K562 (cell line): Measurements from ENCODE around the gene RHOF. TPM values are rescaled to one million over a fixed set of nuclear protein-coding genes. Genes with fewer than 3 reads are reported as not detected.

Experiments
- BHLHE40 ChIP-seq: IDR thresholded peaks from 2 replicates; pipeline ENCODE4 v1.6.1; 2011; ENCODE audit warnings: low read length, improper control_type of control experiment
- HNRNPK ChIP-seq: fragments of 200-400 bp; formaldehyde crosslinking; IDR thresholded peaks from one replicate; pipeline ENCODE4 v1.6.1; 2018; ENCODE audit warnings: mild to moderate bottlenecking, low read depth, low read length; ENCODE audit not compliant: poor library complexity, severe bottlenecking
- KAT7 ChIP-seq: sonication (generic); formaldehyde crosslinking; IDR thresholded peaks from 2 replicates; pipeline ENCODE4 v1.8.0; 2022; ENCODE audit warnings: missing genetic modification reagents, mild to moderate bottlenecking, borderline replicate concordance
- KLF1 ChIP-seq: fragments of 450-650 bp; IDR thresholded peaks from 2 replicates; pipeline ENCODE4 v1.6.1; 2016; ENCODE audit warnings: missing genetic modification characterization, missing compliant biosample characterization
- MEF2A ChIP-seq: IDR thresholded peaks from 2 replicates; pipeline ENCODE4 v1.6.1; 2011; ENCODE audit warnings: low read depth, mild to moderate bottlenecking, low read length, moderate library complexity; ENCODE audit not compliant: control insufficient read depth
- RUNX1 ChIP-seq: sonication (generic); IDR thresholded peaks from 2 replicates; pipeline ENCODE4 v1.6.1; 2016; ENCODE audit warnings: antibody characterized with exemption, low read depth
- SRF ChIP-seq, 2 experiments: fragments of 250-450, 450-650 bp in 1 of 2; sonication (Bioruptor Pico) in 1 of 2; sonication (generic) in 1 of 2; formaldehyde crosslinking; IDR thresholded peaks; 2 replicates each; pipeline versions ENCODE4 v1.5.0 to v1.5.1; 2020 to 2022; ENCODE audit warnings: mild to moderate bottlenecking in 1 of 2, missing genetic modification reagents in 1 of 2
- STAG1 ChIP-seq: sonication (generic); formaldehyde crosslinking; IDR thresholded peaks from 2 replicates; pipeline ENCODE4 v1.5.0; 2020; ENCODE audit warnings: missing genetic modification reagents, borderline replicate concordance
- TEAD2 ChIP-seq: fragments of 450-650 bp; IDR thresholded peaks from 2 replicates; pipeline ENCODE4 v1.6.1; 2016; ENCODE audit warnings: missing genetic modification characterization, control low read depth, missing compliant biosample characterization
- TOE1 ChIP-seq, 2 experiments: fragments of 450-650 bp in 1 of 2; sonication (generic) in 1 of 2; formaldehyde crosslinking in 1 of 2; IDR thresholded peaks; 2 replicates each; pipeline versions ENCODE4 v1.7.1 to v1.8.0; 2016 to 2022; ENCODE audit warnings: borderline replicate concordance in 2 of 2, mild to moderate bottlenecking in 2 of 2, antibody characterized with exemption in 1 of 2, inconsistent platforms in 1 of 2, low read depth in 1 of 2, missing genetic modification reagents in 1 of 2, moderate library complexity in 1 of 2
- TSC22D4 ChIP-seq: fragments of 450-650 bp; IDR thresholded peaks from 2 replicates; pipeline ENCODE4 v1.6.1; 2016; ENCODE audit warnings: missing genetic modification characterization, missing biosample characterization, control low read depth
- ZKSCAN8 ChIP-seq: fragments of 200-800 bp; sonication (Bioruptor generic); IDR thresholded peaks from 2 replicates; pipeline ENCODE4 v1.6.1; 2016; ENCODE audit warnings: missing genetic modification characterization, missing compliant biosample characterization
- ZZZ3 ChIP-seq: fragments of 450-650 bp; IDR thresholded peaks from 2 replicates; pipeline ENCODE4 v1.6.1; 2016; ENCODE audit warnings: antibody characterized with exemption, mild to moderate bottlenecking, moderate library complexity
- polyA plus RNA-seq, 8 experiments: library from polyadenylated mRNA; depleted of rRNA in 4 of 8; stranded (reverse) in 5 of 8; unstranded in 3 of 8; fragments of >200 nt; fragmentation: Nextera tagmentation in 2 of 8; fragmentation: Illumina TruSeq in 1 of 8; extraction: Ambion mirVana in 2 of 8; extraction: Trizol in 1 of 8; gene quantifications; 2 replicates each; pipeline versions ENCODE4 v1.2.1 to v1.2.3, GENCODE V29; 2011 to 2014; ENCODE audit warnings: inconsistent platforms in 1 of 8, missing spikeins in 1 of 8
- total RNA-seq, 7 experiments: library from RNA; depleted of rRNA in 6 of 7; stranded (reverse); fragments of >200 nt in 6 of 7; fragmentation: Illumina TruSeq in 2 of 7; extraction: Trizol in 2 of 7; gene quantifications; 2 replicates each; pipeline versions ENCODE4 v1.2.1 to v1.2.3, GENCODE V29; 2011 to 2021; ENCODE audit warnings: low replicate concordance in 1 of 7
- TF ChIP-seq, protein P1 (sequence below): fragments of 250-450 bp; sonication (Bioruptor Pico); IDR thresholded peaks from 2 replicates; pipeline ENCODE4 v1.5.0; 2021; ENCODE audit warnings: mild to moderate bottlenecking, borderline replicate concordance
- TF ChIP-seq, protein P2 (sequence below): fragments of 200-400 bp; formaldehyde crosslinking; IDR thresholded peaks from 2 replicates; pipeline ENCODE4 v1.6.1; 2017; ENCODE audit warnings: mild to moderate bottlenecking, low read depth, low read length, moderate library complexity
- TF ChIP-seq, protein P3 (sequence below): fragments of 450-650 bp; IDR thresholded peaks from one replicate; pipeline ENCODE4 v1.6.1; 2018; ENCODE audit warnings: mild to moderate bottlenecking, moderate library complexity; ENCODE audit not compliant: partially characterized antibody

The RHOF gene
- total and polyA plus RNA-seq, 9 of the 15 experiments (the other 6 are each of a cell fraction or from before 2014, with no cell fraction given): 0.13 to 10.1 (median 4.0) TPM

DNA sequence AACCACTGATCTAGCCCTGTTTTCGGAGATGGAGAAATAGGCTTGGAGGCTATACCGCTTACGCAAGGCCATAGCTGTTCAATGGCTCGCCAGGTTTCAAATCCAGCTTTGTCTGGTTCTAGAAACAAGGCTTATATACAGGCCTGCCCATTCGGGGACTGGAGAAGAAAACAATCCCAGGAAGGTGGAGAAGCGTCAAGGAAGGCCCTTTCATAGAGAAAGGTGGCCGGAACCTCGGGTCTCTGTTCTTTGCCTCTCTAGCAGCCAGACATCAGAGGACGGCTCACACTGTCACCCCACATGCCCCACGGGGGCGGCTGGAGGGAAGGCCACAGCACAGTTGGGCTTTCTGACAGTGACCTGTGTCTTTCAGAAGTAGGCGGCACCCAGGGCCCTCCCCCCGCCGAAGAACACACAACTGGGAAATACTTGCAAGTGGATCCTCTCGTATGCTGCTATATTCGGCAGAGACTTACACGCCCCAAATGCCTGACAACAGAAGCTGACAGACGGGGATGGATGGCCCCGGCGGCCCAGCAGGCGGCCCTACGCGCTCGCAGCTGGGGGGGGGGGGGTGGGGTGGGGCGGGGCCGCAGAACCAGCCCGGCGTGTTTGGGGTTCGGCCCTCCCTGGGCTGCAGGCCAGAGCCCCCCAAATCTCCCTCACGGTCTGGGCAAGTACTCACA lies 5.8 kb upstream of the RHOF start (continued):
- TF ChIP-seq, protein P1, sequence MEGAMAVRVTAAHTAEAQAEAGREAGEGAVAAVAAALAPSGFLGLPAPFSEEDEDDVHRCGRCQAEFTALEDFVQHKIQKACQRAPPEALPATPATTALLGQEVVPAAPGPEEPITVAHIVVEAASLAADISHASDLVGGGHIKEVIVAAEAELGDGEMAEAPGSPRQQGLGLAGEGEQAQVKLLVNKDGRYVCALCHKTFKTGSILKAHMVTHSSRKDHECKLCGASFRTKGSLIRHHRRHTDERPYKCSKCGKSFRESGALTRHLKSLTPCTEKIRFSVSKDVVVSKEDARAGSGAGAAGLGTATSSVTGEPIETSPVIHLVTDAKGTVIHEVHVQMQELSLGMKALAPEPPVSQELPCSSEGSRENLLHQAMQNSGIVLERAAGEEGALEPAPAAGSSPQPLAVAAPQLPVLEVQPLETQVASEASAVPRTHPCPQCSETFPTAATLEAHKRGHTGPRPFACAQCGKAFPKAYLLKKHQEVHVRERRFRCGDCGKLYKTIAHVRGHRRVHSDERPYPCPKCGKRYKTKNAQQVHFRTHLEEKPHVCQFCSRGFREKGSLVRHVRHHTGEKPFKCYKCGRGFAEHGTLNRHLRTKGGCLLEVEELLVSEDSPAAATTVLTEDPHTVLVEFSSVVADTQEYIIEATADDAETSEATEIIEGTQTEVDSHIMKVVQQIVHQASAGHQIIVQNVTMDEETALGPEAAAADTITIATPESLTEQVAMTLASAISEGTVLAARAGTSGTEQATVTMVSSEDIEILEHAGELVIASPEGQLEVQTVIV (CRISPR knock-in tag): no peak
- TF ChIP-seq MEF2A (peak; percentile 66; the same call in 1 of the 2 replicates), KAT7 (no peak; the same call in 1 of the 2 replicates), TEAD2 (tag) (no peak), ZZZ3 (no peak), KLF1 (tag) (no peak), HNRNPK (no peak), ZKSCAN8 (CRISPR knock-in tag) (no peak), SRF (CRISPR knock-in tag; IDR thresholded peaks at IDR 0.05) (0 out of 4 replicates have a peak, but pooled peaks of 1 of the 2 experiments have one; percentile 68), TSC22D4 (tag) (no peak), TOE1 (IDR thresholded peaks at IDR 0.05; ENCODE audit: borderline replicate concordance) (no peak), TOE1 (CRISPR knock-in tag; IDR thresholded peaks at IDR 0.05; ENCODE audit: borderline replicate concordance, low read depth) (no peak), BHLHE40 (peak; percentile 9; the same call in 1 of the 2 replicates), STAG1 (CRISPR knock-in tag) (no peak), RUNX1 (0 out of 2 replicates have a peak, but pooled peaks have one; percentile 16)
- TF ChIP-seq, protein P2, sequence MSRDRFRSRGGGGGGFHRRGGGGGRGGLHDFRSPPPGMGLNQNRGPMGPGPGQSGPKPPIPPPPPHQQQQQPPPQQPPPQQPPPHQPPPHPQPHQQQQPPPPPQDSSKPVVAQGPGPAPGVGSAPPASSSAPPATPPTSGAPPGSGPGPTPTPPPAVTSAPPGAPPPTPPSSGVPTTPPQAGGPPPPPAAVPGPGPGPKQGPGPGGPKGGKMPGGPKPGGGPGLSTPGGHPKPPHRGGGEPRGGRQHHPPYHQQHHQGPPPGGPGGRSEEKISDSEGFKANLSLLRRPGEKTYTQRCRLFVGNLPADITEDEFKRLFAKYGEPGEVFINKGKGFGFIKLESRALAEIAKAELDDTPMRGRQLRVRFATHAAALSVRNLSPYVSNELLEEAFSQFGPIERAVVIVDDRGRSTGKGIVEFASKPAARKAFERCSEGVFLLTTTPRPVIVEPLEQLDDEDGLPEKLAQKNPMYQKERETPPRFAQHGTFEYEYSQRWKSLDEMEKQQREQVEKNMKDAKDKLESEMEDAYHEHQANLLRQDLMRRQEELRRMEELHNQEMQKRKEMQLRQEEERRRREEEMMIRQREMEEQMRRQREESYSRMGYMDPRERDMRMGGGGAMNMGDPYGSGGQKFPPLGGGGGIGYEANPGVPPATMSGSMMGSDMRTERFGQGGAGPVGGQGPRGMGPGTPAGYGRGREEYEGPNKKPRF: no peak
- TF ChIP-seq, protein P3, sequence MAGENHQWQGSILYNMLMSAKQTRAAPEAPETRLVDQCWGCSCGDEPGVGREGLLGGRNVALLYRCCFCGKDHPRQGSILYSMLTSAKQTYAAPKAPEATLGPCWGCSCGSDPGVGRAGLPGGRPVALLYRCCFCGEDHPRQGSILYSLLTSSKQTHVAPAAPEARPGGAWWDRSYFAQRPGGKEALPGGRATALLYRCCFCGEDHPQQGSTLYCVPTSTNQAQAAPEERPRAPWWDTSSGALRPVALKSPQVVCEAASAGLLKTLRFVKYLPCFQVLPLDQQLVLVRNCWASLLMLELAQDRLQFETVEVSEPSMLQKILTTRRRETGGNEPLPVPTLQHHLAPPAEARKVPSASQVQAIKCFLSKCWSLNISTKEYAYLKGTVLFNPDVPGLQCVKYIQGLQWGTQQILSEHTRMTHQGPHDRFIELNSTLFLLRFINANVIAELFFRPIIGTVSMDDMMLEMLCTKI: no peak
